IPS-20b (cell line): Measurements from ENCODE around the gene RPS6KC1.
"Not testable (repeated sequence)": the region's sequence is repeated elsewhere in the genome, so short reads cannot be mapped to it uniquely, and the experiment has no call there.

ENCODE experiments used
- H3K27ac ChIP-seq: one replicate; pipeline ENCODE4 v1.5.1; 2013; ENCODE audit warnings: low read length
- H3K27me3 ChIP-seq: 2 replicates; pipeline ENCODE4 v1.6.1; 2013; ENCODE audit warnings: mild to moderate bottlenecking, low read length, inconsistent platforms; ENCODE audit not compliant: insufficient read depth
- H3K36me3 ChIP-seq: 2 replicates; pipeline ENCODE4 v1.6.1; 2013; ENCODE audit warnings: low read depth, mild to moderate bottlenecking, inconsistent platforms, low read length, moderate library complexity; ENCODE audit not compliant: insufficient read depth
- H3K4me1 ChIP-seq: 2 replicates; pipeline ENCODE4 v1.6.1; 2013; ENCODE audit warnings: mild to moderate bottlenecking, control low read depth, inconsistent platforms, low read length, moderate library complexity; ENCODE audit not compliant: insufficient read depth
- H3K4me3 ChIP-seq: 2 replicates; pipeline ENCODE4 v1.5.1; 2013; ENCODE audit warnings: mild to moderate bottlenecking, low read length, inconsistent platforms
- H3K9ac ChIP-seq: 2 replicates; pipeline ENCODE4 v1.6.1; 2013; ENCODE audit warnings: low read depth, mild to moderate bottlenecking, inconsistent platforms, low read length, moderate library complexity
- H3K9me3 ChIP-seq: 2 replicates; pipeline ENCODE4 v1.6.1; 2013; ENCODE audit warnings: mild to moderate bottlenecking, low read depth, low read length, inconsistent platforms; ENCODE audit not compliant: insufficient read depth

Gene RPS6KC1

GRCh38 chr1:213201380-213202155 is 150.5 kb downstream of the RPS6KC1 start:
- Histone ChIP-seq H3K4me3 (no peak overlapping the region), H3K4me1 (no peaks in the 10 kb centered on the region), H3K9ac (no peak overlapping the region), H3K9me3 (peaks cover 7% of the 10 kb centered on the region; the same call in 1 of the 2 replicates), H3K27ac (no peak overlapping the region), H3K36me3 (no peaks in the 10 kb centered on the region), H3K27me3 (no peaks in the 10 kb centered on the region)

GRCh38 chr1:213211201-213211600 is 160.2 kb downstream of the RPS6KC1 start:
- Histone ChIP-seq H3K27me3 (no peaks in the 10 kb centered on the region), H3K9ac (no peak overlapping the region), H3K36me3 (peaks cover 18% of the 10 kb centered on the region), H3K9me3 (peaks cover 20% of the 10 kb centered on the region), H3K4me3 (no peak overlapping the region), H3K27ac (no peak overlapping the region), H3K4me1 (no peaks in the 10 kb centered on the region; the same call in none of the 2 replicates)

DNA sequence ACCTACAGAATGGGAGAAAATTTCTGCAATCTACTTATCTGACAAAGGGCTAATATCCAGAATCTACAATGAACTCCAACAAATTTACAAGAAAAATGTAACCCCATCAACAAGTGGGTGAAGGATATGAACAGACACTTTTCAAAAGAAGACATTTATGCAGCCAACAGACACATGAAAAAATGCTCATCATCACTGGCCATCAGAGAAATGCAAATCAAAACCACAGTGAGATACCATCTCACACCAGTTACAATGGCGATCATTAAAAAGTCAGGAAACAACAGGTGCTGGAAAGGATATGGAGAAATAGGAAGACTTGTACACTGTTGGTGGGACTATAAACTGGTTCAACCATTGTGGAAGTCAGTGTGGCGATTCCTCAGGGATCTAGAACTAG is 168.0 kb downstream of the RPS6KC1 start:
- H3K9ac ChIP-seq, H3K4me3 ChIP-seq, H3K9me3 ChIP-seq, H3K4me1 ChIP-seq, H3K27me3 ChIP-seq, H3K27ac ChIP-seq, H3K36me3 ChIP-seq: not testable (repeated sequence)

DNA sequence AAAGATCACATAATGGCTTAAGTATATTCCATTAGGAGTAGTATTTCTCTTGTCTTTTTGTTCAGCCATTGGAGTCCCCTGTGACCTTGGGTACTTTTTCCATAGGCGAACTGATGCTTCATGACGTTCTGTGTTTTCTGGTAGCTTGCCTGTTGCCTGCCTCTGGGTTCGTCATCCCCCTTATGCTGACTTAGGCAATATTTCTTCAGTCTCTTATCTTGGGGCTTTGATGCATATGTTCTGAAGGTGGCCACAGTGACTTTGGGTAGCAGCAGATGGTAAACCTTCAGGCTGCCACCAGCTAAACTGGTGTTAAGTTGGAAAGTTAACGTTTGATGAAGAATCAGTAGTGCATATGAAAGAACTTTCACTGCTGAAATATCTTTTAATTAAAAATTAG is 170.2 kb downstream of the RPS6KC1 start:
- H3K27ac ChIP-seq, result no peak overlapping the region
- no peaks in the 10 kb centered on the region for H3K36me3 ChIP-seq
- H3K27me3 ChIP-seq, result no peaks in the 10 kb centered on the region
- H3K4me3 ChIP-seq, result no peak overlapping the region
- H3K9me3 ChIP-seq, result no peaks in the 10 kb centered on the region
- no peak overlapping the region for H3K9ac ChIP-seq
- no peaks in the 10 kb centered on the region for H3K4me1 ChIP-seq

- Histone ChIP-seq H3K9ac (no peak overlapping the region), H3K4me1 (peaks cover 16% of the 10 kb centered on the region), H3K4me3 (no peak overlapping the region), H3K36me3 (no peaks in the 10 kb centered on the region), H3K27me3 (no peaks in the 10 kb centered on the region; the same call in 1 of the 2 replicates), H3K27ac (no peak overlapping the region), H3K9me3 (no peaks in the 10 kb centered on the region)
Measured at GRCh38 chr1:213227458-213227857, 176.4 kb downstream of the RPS6KC1 start.

GRCh38 chr1:213231795-213232231 is 180.8 kb downstream of the RPS6KC1 start:
- Histone ChIP-seq H3K9me3 (no peaks in the 10 kb centered on the region), H3K27me3 (no peaks in the 10 kb centered on the region; the same call in 1 of the 2 replicates), H3K27ac (no peak overlapping the region), H3K36me3 (no peaks in the 10 kb centered on the region), H3K4me1 (peaks cover 18% of the 10 kb centered on the region), H3K9ac (no peak overlapping the region), H3K4me3 (peak overlapping the region; percentile 26; the same call in 1 of the 2 replicates)

DNA sequence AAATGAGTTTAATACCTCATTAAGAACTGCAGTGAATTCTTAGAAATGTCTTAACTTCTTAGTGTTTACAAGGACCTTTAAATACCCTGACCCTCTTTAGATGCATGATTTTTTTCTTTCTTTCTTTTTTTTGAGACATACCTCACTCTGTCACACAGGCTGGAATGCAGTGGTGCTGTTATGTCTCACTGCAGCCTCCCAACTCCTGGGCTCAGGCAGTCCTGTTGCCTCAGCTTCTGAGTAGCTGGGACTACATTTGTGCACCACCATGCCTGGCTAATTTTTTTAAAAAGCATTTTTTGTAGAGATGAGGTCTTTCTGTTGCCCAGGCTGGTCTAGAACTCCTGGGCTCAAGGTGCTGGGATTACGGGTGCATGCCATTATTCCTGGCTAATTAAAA is 191.8 kb downstream of the RPS6KC1 start:
- Histone ChIP-seq H3K4me1 (peaks cover 14% of the 10 kb centered on the region; the same call in 1 of the 2 replicates), H3K9me3 (no peaks in the 10 kb centered on the region), H3K36me3 (peaks cover 11% of the 10 kb centered on the region; the same call in 1 of the 2 replicates), H3K9ac (no peak overlapping the region), H3K4me3 (no peak overlapping the region), H3K27ac (no peak overlapping the region), H3K27me3 (no peaks in the 10 kb centered on the region)

DNA sequence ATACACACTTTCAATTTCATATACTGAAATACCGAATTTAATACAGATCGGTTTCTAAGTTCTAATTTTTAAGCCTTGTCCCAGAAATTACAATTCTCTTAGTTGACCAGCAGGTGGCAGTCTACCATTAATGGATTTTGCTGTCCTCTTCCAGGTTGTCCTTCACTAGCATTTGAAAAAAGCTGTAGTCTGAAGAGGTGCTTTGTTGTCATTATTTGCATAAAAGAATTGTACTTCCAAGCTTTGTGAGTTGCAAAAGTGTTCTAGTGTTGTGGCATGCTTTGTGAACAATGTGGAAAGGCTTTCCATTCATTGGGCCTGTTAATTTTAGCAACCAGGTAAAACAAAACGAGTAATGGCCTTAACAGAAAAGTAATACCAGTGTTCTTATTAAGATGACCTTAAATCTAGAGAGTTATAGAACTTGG is 193.6 kb downstream of the RPS6KC1 start:
- Histone ChIP-seq H3K27me3 (no peaks in the 10 kb centered on the region), H3K36me3 (peaks cover 11% of the 10 kb centered on the region; the same call in 1 of the 2 replicates), H3K4me1 (peaks cover 14% of the 10 kb centered on the region; the same call in 1 of the 2 replicates)

DNA sequence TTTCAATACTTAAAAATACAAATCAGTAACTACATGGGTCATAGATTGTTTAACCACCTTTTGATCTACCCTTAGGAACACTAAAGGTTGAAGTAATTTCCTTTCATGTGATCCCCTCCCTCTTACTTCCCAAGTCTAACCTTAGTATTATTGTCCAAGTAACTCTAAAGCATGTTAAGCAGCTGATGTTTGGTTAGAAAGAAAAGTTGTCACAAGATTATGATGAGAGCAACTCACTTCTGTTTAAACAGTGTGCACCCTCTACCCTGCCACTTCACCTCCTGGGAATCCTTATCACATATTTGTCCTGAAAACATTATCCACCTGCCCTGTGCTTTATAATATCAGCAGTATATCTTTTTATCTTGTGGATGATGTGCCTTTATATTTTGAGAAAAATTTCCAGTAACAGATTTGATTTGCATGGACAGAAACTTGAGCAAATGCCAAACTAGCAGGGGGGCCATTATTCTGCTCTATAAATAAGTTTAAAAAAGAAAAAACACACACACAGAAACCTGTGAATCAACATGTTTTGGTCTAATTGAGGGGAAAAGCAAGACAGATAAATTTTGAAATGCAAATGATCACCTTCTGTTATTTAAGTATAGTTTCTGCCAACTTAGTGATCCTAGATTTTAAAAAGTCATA is 194.3 kb downstream of the RPS6KC1 start:
- Histone ChIP-seq H3K9me3 (no peaks in the 10 kb centered on the region), H3K27me3 (no peaks in the 10 kb centered on the region), H3K4me1 (peaks cover 14% of the 10 kb centered on the region; the same call in 1 of the 2 replicates), H3K27ac (no peak overlapping the region), H3K9ac (no peak overlapping the region), H3K4me3 (no peak overlapping the region), H3K36me3 (peaks cover 11% of the 10 kb centered on the region; the same call in 1 of the 2 replicates)

More for the DNA sequence above, 193.6 kb downstream of the RPS6KC1 start:
- Histone ChIP-seq H3K27ac (no peak overlapping the region), H3K9ac (no peak overlapping the region), H3K9me3 (no peaks in the 10 kb centered on the region), H3K4me3 (no peak overlapping the region)

GRCh38 chr1:213247038-213247437 is 196.0 kb downstream of the RPS6KC1 start:
- Histone ChIP-seq H3K4me3 (no peak overlapping the region), H3K9me3 (no peaks in the 10 kb centered on the region), H3K27me3 (no peaks in the 10 kb centered on the region), H3K4me1 (peaks cover 14% of the 10 kb centered on the region; the same call in 1 of the 2 replicates), H3K36me3 (no peaks in the 10 kb centered on the region), H3K9ac (no peak overlapping the region), H3K27ac (no peak overlapping the region)

DNA sequence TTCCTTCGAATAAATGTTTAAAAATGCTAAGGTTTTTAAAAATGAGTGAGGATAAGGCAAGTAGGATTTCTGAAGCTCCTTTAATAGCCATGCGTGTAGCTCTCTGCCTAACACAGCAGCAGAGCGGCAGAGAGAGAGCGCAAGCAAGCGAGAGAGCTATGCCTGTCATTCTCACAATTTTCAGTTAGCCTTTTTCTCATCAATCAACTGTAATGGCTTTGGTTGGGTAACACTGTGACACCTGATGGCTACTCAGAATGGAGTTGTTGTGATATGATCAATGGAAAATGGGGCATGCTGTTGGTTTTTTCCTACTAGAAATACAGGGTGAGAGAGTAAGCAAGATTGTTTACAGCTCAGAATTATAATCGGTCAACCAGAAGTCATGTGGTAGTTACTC is 198.4 kb downstream of the RPS6KC1 start:
- Histone ChIP-seq H3K9me3 (no peaks in the 10 kb centered on the region), H3K9ac (no peak overlapping the region), H3K27ac (no peak overlapping the region), H3K4me3 (no peak overlapping the region), H3K36me3 (no peaks in the 10 kb centered on the region), H3K4me1 (peaks cover 14% of the 10 kb centered on the region; the same call in 1 of the 2 replicates), H3K27me3 (no peaks in the 10 kb centered on the region)

DNA sequence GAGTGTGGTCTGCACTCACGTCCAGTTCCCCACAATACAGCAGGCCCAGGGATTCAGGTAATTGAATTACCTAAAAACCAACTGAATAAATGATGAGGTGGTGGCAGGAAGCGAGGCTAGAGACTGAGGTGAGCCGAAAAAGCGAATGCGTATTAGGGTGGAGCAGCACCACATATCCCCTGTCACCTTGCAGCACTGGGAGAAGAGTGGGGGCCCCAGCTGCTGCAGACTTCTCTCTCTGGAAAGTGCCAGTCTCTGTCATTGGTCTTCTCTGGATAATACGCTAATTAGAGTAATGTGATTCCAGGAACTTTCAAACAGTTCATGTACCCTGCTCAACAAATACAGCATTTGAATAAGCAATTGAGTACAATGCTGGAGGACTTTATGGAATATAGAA is 199.0 kb downstream of the RPS6KC1 start:
- Histone ChIP-seq H3K27ac (no peak overlapping the region), H3K4me3 (no peak overlapping the region), H3K36me3 (no peaks in the 10 kb centered on the region), H3K27me3 (no peaks in the 10 kb centered on the region), H3K9ac (no peak overlapping the region), H3K4me1 (peaks cover 10% of the 10 kb centered on the region; the same call in 1 of the 2 replicates), H3K9me3 (no peaks in the 10 kb centered on the region)
